Activated T-cell treated with anti-CD3 and anti-CD28 coated beads, Interleukin-2, amount 50 U/mL, for 4 hours (primary cell): ENCODE data around the gene BHLHA15. TPM values are rescaled to one million over a fixed set of nuclear protein-coding genes. Genes with fewer than 3 reads are reported as not detected.

Source experiments
- ATAC-seq, 2 donors: fragments of 200-7000 bp; cut with Tn5 transposase; one replicate each; pipeline ENCODE4 v1.10.0; 2021
- DNase-seq: peaks from one replicate; pipeline ENCODE4 v3.0.0-alpha.2; 2020
- H3K27me3 Mint-ChIP-seq: one replicate; pipeline ENCODE4 v1.8.0; 2021; ENCODE audit warnings: low read depth, mixed read lengths
- H3K36me3 Mint-ChIP-seq: one replicate; pipeline ENCODE4 v1.8.0; 2022; ENCODE audit warnings: mixed read lengths; ENCODE audit not compliant: insufficient read depth
- H3K4me1 Mint-ChIP-seq: one replicate; pipeline ENCODE4 v1.8.0; 2021; ENCODE audit warnings: low read depth, mixed read lengths
- H3K4me3 Mint-ChIP-seq: one replicate; pipeline ENCODE4 v1.8.0; 2021; ENCODE audit warnings: mild to moderate bottlenecking, moderate library complexity, mixed read lengths
- H3K9me3 Mint-ChIP-seq: one replicate; pipeline ENCODE4 v1.8.0; 2021; ENCODE audit warnings: mixed read lengths
- total RNA-seq, 3 donors: library from RNA; stranded (reverse); gene quantifications; one replicate each; pipeline ENCODE4 v1.2.1, GENCODE V29; 2021

The BHLHA15 gene
- total RNA-seq, 3 donors from 2014 or later, result 0.52 to 0.69 TPM; not detected in 1

- Mint-ChIP-seq H3K9me3 (no peaks in the 10 kb centered on the region), H3K27me3 (no peaks in the 10 kb centered on the region), H3K36me3 (no peaks in the 10 kb centered on the region), H3K4me3 (peak overlapping the region; percentile 96), H3K4me1 (peaks cover 59% of the 10 kb centered on the region)
- DNase-seq (no peak), ATAC-seq (peak in 1 of 2 donors; percentile 5)
These were observed 39.5 kb downstream of the BHLHA15 start for GRCh38 chr7:98250789-98251188.

GRCh38 chr7:98251231-98251600, 40.0 kb downstream of the BHLHA15 start:
- Mint-ChIP-seq H3K36me3 (no peaks in the 10 kb centered on the region), H3K4me1 (peaks cover 60% of the 10 kb centered on the region), H3K4me3 (peak overlapping the region; percentile 96), H3K27me3 (no peaks in the 10 kb centered on the region), H3K9me3 (no peaks in the 10 kb centered on the region)
- no peak for DNase-seq
- ATAC-seq, result peak; percentile 5 to 9

DNA sequence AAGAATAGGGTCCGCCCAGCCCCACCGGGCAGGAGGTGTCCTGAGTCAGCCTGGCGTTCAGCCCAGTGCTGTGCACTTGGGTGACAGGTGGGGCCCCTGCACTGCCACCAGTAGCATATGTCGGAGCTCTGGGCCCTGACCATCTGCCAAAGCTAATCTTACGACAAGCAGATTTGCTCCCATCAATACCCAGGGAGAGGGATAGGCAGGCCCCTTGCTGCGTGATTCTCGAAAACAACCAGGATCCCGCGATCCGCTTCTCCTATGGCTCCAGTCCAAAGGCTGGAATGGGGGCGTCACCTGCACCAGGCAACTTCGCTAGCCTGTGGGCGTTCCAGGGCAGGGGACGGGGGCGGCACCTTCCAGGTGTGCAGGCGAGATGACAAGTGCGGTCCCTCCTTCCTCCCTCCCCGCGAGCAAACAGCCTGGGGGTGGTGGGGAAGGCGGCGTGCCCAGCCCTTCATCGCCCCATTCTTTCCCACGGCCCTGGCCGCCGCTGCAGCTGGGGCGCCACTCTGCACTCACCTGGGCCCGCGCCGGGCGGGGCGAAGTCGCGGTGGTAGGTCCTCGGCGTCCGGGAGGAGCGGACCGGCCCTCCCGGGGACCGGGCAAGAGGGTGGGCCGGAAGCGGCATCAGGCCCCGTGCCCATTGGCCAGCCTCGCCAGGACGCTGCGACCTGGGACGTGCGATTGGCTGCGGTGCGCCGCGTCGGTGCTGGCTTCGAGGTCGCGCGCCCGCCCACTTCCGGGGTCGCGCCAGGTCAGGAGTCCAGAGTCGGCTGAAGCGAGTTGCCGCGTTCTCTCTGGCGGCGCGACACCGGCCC, 40.6 kb downstream of the BHLHA15 start, which contains the start of gene TECPR1:
TSS of gene TECPR1 (minus strand) at position 632 of the 824 bp plus-strand sequence. CDS start 6,086 bp downstream, outside the sequence.
- peaks cover 2% of the 10 kb centered on the region for H3K36me3 Mint-ChIP-seq
- DNase-seq, result peak; percentile 71
- peak within 1 kb of the TSS; percentile 96 for H3K4me3 Mint-ChIP-seq
- no peaks in the 10 kb centered on the region for H3K9me3 Mint-ChIP-seq
- peaks cover 62% of the 10 kb centered on the region for H3K4me1 Mint-ChIP-seq
- ATAC-seq, result peak; percentile 97 to 98
- no peaks in the 10 kb centered on the region for H3K27me3 Mint-ChIP-seq

- ATAC-seq (peak; percentile 39 to 44), DNase-seq (no peak)
- H3K4me3 Mint-ChIP-seq, result peak overlapping the region; percentile 96
- no peaks in the 10 kb centered on the region for H3K9me3 Mint-ChIP-seq
- H3K27me3 Mint-ChIP-seq, result no peaks in the 10 kb centered on the region
- H3K36me3 Mint-ChIP-seq, result peaks cover 6% of the 10 kb centered on the region
- peaks cover 57% of the 10 kb centered on the region for H3K4me1 Mint-ChIP-seq
These were observed 41.3 kb downstream of the BHLHA15 start for GRCh38 chr7:98252425-98253054.

DNA sequence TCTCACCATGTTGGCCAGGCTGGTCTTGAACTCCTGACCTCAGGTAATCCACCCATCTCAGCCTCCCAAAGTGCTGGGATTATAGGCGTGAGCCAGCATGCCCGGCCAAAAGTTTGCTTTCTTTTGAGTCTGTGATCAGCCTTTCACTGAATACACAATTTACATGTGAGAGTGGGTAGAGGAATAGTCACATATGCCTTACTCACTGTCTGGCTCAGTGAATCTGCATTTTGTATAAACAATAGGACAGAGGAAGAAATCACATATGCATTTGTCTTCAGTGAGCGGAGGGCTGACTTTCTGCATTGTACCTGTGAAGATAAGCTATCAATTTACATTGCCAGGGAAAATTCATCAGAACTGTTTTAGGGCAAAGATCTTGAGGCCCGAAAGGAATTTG, 43.3 kb downstream of the BHLHA15 start:
- DNase-seq, result no peak

DNA sequence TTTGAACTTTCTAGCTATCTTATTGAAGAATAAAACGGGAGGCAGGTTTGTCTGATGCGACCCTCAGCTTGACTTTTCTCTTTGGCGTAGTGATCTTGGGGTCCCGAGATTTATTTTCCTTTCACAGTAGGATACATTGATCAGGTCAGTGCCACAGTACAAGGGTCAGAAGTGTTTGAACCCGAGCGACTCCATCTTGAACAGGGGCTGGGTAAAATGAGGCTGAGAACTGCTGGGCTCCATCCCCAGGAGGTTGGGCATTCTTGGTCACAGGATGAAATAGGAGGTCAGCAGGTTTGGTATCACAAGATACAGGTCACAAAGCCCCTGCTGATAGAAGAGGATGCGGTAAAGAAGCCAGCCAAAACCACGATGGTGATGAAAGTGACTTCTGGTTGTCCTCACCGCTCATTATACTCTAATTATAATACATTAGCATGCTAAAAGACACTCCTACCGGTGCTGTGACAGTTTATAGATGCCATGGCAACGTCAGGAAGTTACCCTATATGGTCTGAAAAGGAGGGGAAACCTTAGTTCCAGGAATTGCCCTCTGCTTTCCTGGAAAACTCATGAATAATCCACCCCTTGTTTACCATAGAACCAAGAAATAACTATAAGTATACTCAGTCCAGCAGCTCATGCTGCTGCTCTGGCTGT, 43.8 kb downstream of the BHLHA15 start:
- H3K4me1 Mint-ChIP-seq, result peaks cover 37% of the 10 kb centered on the region
- no peak for DNase-seq
- H3K27me3 Mint-ChIP-seq, result no peaks in the 10 kb centered on the region

More for the DNA sequence above, 43.3 kb downstream of the BHLHA15 start:
- ATAC-seq, result no peak
- Mint-ChIP-seq H3K36me3 (peaks cover 9% of the 10 kb centered on the region), H3K27me3 (no peaks in the 10 kb centered on the region), H3K4me3 (no peak overlapping the region), H3K4me1 (peaks cover 43% of the 10 kb centered on the region), H3K9me3 (no peaks in the 10 kb centered on the region)

GRCh38 chr7:98256431-98256830, 45.2 kb downstream of the BHLHA15 start:
- DNase-seq (no peak), ATAC-seq (no peak)
- peaks cover 26% of the 10 kb centered on the region for H3K4me1 Mint-ChIP-seq
- H3K9me3 Mint-ChIP-seq, result no peaks in the 10 kb centered on the region
- H3K4me3 Mint-ChIP-seq, result no peak overlapping the region
- H3K27me3 Mint-ChIP-seq, result no peaks in the 10 kb centered on the region
- peaks cover 12% of the 10 kb centered on the region for H3K36me3 Mint-ChIP-seq

More for the DNA sequence above, 43.8 kb downstream of the BHLHA15 start:
- peaks cover 9% of the 10 kb centered on the region for H3K36me3 Mint-ChIP-seq
- H3K9me3 Mint-ChIP-seq, result no peaks in the 10 kb centered on the region
- H3K4me3 Mint-ChIP-seq, result no peak overlapping the region
- ATAC-seq, result no peak

DNA sequence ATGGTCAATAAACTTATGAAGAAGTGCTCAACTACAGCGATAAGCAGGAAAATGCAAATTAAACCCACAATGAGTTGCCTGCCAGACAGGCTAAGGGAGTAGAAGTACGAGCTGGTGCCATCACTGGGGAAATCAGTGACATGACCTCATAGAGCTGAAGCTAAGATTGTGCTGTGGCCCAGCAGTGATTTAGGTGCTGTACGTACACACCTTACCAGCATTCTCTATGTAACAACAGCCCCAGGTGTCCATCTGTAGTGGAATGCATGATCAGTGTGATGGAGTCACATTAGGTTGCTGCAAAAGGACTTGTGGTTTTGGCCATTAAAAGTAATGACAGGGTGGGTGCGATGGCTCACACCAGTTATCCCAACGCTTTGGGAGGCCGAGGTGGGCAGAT, 46.5 kb downstream of the BHLHA15 start:
- Mint-ChIP-seq H3K4me1 (peaks cover 21% of the 10 kb centered on the region), H3K36me3 (peaks cover 18% of the 10 kb centered on the region), H3K27me3 (no peaks in the 10 kb centered on the region), H3K4me3 (no peak overlapping the region), H3K9me3 (no peaks in the 10 kb centered on the region)
- DNase-seq, result no peak
- ATAC-seq, result no peak

Other genes starting within 250 kb of the BHLHA15 start
- gene OCM2, start 221.2 kb upstream of the BHLHA15 start, total RNA-seq, result not detected
- 10 to 100 TPM; 18.5 to 23.2 (median 18.6) TPM for gene LMTK2, start 104.6 kb upstream of the BHLHA15 start, total RNA-seq
- gene TECPR1, start 40.8 kb downstream of the BHLHA15 start, total RNA-seq, result 10 to 100 TPM; 35.1 to 42.8 (median 36.1) TPM
- gene BRI3, start 70.2 kb downstream of the BHLHA15 start, total RNA-seq, result 10 to 100 TPM; 46.4 to 58.1 (median 51.1) TPM
- 1 to 10 TPM in 1 of 3 donors, under 1 TPM in 2; 0.34 to 1.2 (median 0.56) TPM for gene BAIAP2L1, start 189.7 kb downstream of the BHLHA15 start, total RNA-seq